ENCODE measurements around the gene TNFAIP8L2. TPM values are rescaled to one million over a fixed set of nuclear protein-coding genes. Genes with fewer than 3 reads are reported as not detected.

The TNFAIP8L2 gene
- total RNA-seq, 1 donor from 2014 or later = 7.6 TPM

GRCh38 chr1:151145304-151146071, 11.0 kb upstream of the TNFAIP8L2 start:
- peak overlapping the region; percentile 54 to 64 for H3K4me3 ChIP-seq
- no peak for DNase-seq (ENCODE audit: extremely low spot score in 2 of 2)
- TF ChIP-seq POLR2AphosphoS5 (IDR thresholded peaks at IDR 0.05; ENCODE audit: insufficient read depth in 1 of 2, low read depth in 1 of 2) (no peak), POLR2A (IDR thresholded peaks at IDR 0.05) (no peak), CTCF (IDR thresholded peaks at IDR 0.05) (no peak)
- H3K36me3 ChIP-seq = no peaks in the 10 kb centered on the region
- peak overlapping the region; percentile 64 for H3K27ac ChIP-seq
- no peaks in the 10 kb centered on the region for H3K9me3 ChIP-seq
- H3K4me1 ChIP-seq = peaks cover 45% of the 10 kb centered on the region
- H3K27me3 ChIP-seq = no peaks in the 10 kb centered on the region
- intact Hi-C loops (cut with DNase I) = no loop called here

GRCh38 chr1:151146072-151146411, 10.4 kb upstream of the TNFAIP8L2 start:
- no peak for TF ChIP-seq CTCF (IDR thresholded peaks at IDR 0.05)
- no peak for TF ChIP-seq POLR2A (IDR thresholded peaks at IDR 0.05)
- TF ChIP-seq POLR2AphosphoS5 (IDR thresholded peaks at IDR 0.05; ENCODE audit: insufficient read depth in 1 of 2, low read depth in 1 of 2) = no peak
- Histone ChIP-seq H3K9me3 (no peaks in the 10 kb centered on the region), H3K4me1 (peaks cover 45% of the 10 kb centered on the region), H3K36me3 (no peaks in the 10 kb centered on the region), H3K27ac (peak overlapping the region; percentile 64), H3K27me3 (no peaks in the 10 kb centered on the region), H3K4me3 (peak overlapping the region; percentile 54 to 64)
- no peak for DNase-seq (ENCODE audit: extremely low spot score in 2 of 2)
- intact Hi-C loops (cut with DNase I) = no loop called here

- H3K27ac ChIP-seq = peak within 1 kb of the TSS; percentile 81
- TF ChIP-seq CTCF (IDR thresholded peaks at IDR 0.05) (no peak), POLR2AphosphoS5 (IDR thresholded peaks at IDR 0.05; ENCODE audit: insufficient read depth in 1 of 2, low read depth in 1 of 2) (peak; percentile 84 to 96), POLR2A (IDR thresholded peaks at IDR 0.05) (peak in 1 of 2 donors; percentile 56)
- intact Hi-C loops (cut with DNase I) = no loop called here
- H3K4me1 ChIP-seq = peaks cover 45% of the 10 kb centered on the region
- H3K36me3 ChIP-seq = no peaks in the 10 kb centered on the region
- no peaks in the 10 kb centered on the region for H3K27me3 ChIP-seq
- H3K9me3 ChIP-seq = no peaks in the 10 kb centered on the region
- peak within 1 kb of the TSS; percentile 54 to 64 for H3K4me3 ChIP-seq
- DNase-seq (ENCODE audit: extremely low spot score in 2 of 2) = peak in 1 of 2 donors; percentile 97
These were observed 9.9 kb upstream of the TNFAIP8L2 start, which contains the start of gene SEMA6C for GRCh38 chr1:151146412-151147131. TSS of gene SEMA6C (minus strand) at chr1:151146631. CDS start at chr1:151142621, 4,010 bp downstream.

- Histone ChIP-seq H3K9me3 (no peaks in the 10 kb centered on the region), H3K4me1 (peaks cover 45% of the 10 kb centered on the region), H3K4me3 (peak overlapping the region; percentile 54 to 64), H3K27ac (peak overlapping the region; percentile 81), H3K27me3 (no peaks in the 10 kb centered on the region), H3K36me3 (no peaks in the 10 kb centered on the region)
- TF ChIP-seq POLR2A (IDR thresholded peaks at IDR 0.05) (no peak), POLR2AphosphoS5 (IDR thresholded peaks at IDR 0.05; ENCODE audit: insufficient read depth in 1 of 2, low read depth in 1 of 2) (no peak), CTCF (IDR thresholded peaks at IDR 0.05) (no peak)
- DNase-seq (ENCODE audit: extremely low spot score in 2 of 2) = no peak
- intact Hi-C loops (cut with DNase I) = no loop called here
These were observed 9.3 kb upstream of the TNFAIP8L2 start for GRCh38 chr1:151147132-151147503.
